GM18511 (cell line): ENCODE data around the gene CCBE1.

Experiments
- ATAC-seq: cut with Tn5 transposase; IDR thresholded peaks from one replicate; pipeline ENCODE4 v1.9.1; 2021; ENCODE audit warnings: mild to moderate bottlenecking, moderate library complexity; ENCODE audit not compliant: unreplicated experiment

Gene CCBE1

GRCh38 chr18:59420244-59420643 is 277.0 kb downstream of the CCBE1 start:
- no peak for ATAC-seq

GRCh38 chr18:59419386-59419785 is 277.8 kb downstream of the CCBE1 start:
- no peak for ATAC-seq

- no peak for ATAC-seq
These were observed 280.4 kb downstream of the CCBE1 start for GRCh38 chr18:59416818-59417217.

- ATAC-seq, result no peak
These were observed 283.0 kb downstream of the CCBE1 start for GRCh38 chr18:59414111-59414653.

GRCh38 chr18:59402432-59403090 is 294.7 kb downstream of the CCBE1 start:
- peak; percentile 94 for ATAC-seq

GRCh38 chr18:59400407-59400806 is 296.8 kb downstream of the CCBE1 start:
- ATAC-seq, result no peak

GRCh38 chr18:59395226-59396175 is 301.7 kb downstream of the CCBE1 start:
- ATAC-seq, result no peak

- no peak for ATAC-seq
These were observed 303.8 kb downstream of the CCBE1 start for GRCh38 chr18:59393381-59393780.

- ATAC-seq, result no peak
These were observed 308.4 kb downstream of the CCBE1 start for GRCh38 chr18:59388817-59389216.

GRCh38 chr18:59387687-59388565 is 309.3 kb downstream of the CCBE1 start:
- no peak for ATAC-seq

GRCh38 chr18:59386909-59387686 is 310.1 kb downstream of the CCBE1 start:
- no peak for ATAC-seq

- no peak for ATAC-seq
These were observed 312.0 kb downstream of the CCBE1 start for GRCh38 chr18:59385191-59385590.

GRCh38 chr18:59383851-59384250 is 313.4 kb downstream of the CCBE1 start:
- no peak for ATAC-seq

GRCh38 chr18:59382383-59382782 is 314.8 kb downstream of the CCBE1 start:
- ATAC-seq, result no peak

GRCh38 chr18:59381949-59382348 is 315.3 kb downstream of the CCBE1 start:
- no peak for ATAC-seq
